Stimulated activated CD4-positive, alpha-beta T cell treated with anti-CD3 and anti-CD28 coated beads, Interleukin-1b, Interleukin-23, amount 100 ng/mL, for 4 hours (primary cell): ENCODE measurements around the gene SHTN1.

Source experiments
- DNase-seq, 2 donors: peaks; one replicate each; pipeline ENCODE4 v3.0.0-alpha.2; 2020; ENCODE audit warnings: low read depth in 2 of 2

SHTN1 gene

GRCh38 chr10:116873134-116873533, 131.9 kb downstream of the SHTN1 start:
- DNase-seq = no peak

- DNase-seq = no peak
Observed at GRCh38 chr10:116870949-116871348, 134.0 kb downstream of the SHTN1 start.

GRCh38 chr10:116868722-116869121, 136.3 kb downstream of the SHTN1 start:
- DNase-seq = no peak

GRCh38 chr10:116868198-116868676, 136.8 kb downstream of the SHTN1 start:
- no peak for DNase-seq

GRCh38 chr10:116866987-116867595, 137.9 kb downstream of the SHTN1 start:
- DNase-seq = no peak

GRCh38 chr10:116866066-116866465, 138.9 kb downstream of the SHTN1 start:
- DNase-seq = no peak

- no peak for DNase-seq
Observed at GRCh38 chr10:116864436-116864835, 140.6 kb downstream of the SHTN1 start.

- no peak for DNase-seq
Observed at GRCh38 chr10:116861796-116862195, 143.2 kb downstream of the SHTN1 start.

GRCh38 chr10:116857156-116857555, 147.8 kb downstream of the SHTN1 start:
- DNase-seq = no peak

- DNase-seq = no peak
Observed at GRCh38 chr10:116853701-116854100, 151.3 kb downstream of the SHTN1 start.

GRCh38 chr10:116853287-116853686, 151.7 kb downstream of the SHTN1 start:
- DNase-seq = no peak

- no peak for DNase-seq
Observed at GRCh38 chr10:116852246-116852645, 152.7 kb downstream of the SHTN1 start.

- DNase-seq = no peak
Observed at GRCh38 chr10:116850058-116850611, 154.9 kb downstream of the SHTN1 start.

- peak in 1 of 2 donors; percentile 29 for DNase-seq
Observed at GRCh38 chr10:116849248-116850057, 155.5 kb downstream of the SHTN1 start, which contains the start of gene ENO4. Gene ENO4, plus strand, starts transcription at chr10:116849499. Its CDS starts 68 bp downstream, at chr10:116849567.

- DNase-seq = no peak
Observed at GRCh38 chr10:116848944-116849247, 156.1 kb downstream of the SHTN1 start.

- peak in 1 of 2 donors; percentile 7 for DNase-seq
Observed at GRCh38 chr10:116848032-116848943, 156.7 kb downstream of the SHTN1 start.

GRCh38 chr10:116845823-116846222, 159.2 kb downstream of the SHTN1 start:
- DNase-seq = no peak

GRCh38 chr10:116840389-116841075, 164.5 kb downstream of the SHTN1 start:
- no peak for DNase-seq

- DNase-seq = no peak
Observed at GRCh38 chr10:116838143-116838725, 166.8 kb downstream of the SHTN1 start.

- DNase-seq = no peak
Observed at GRCh38 chr10:116836902-116837523, 168.0 kb downstream of the SHTN1 start.
